H1 (cell line): Measurements from ENCODE around the gene RPL18A. TPM values are rescaled to one million over a fixed set of nuclear protein-coding genes. Genes with fewer than 3 reads are reported as not detected.

Experiments
- CHD2 ChIP-seq: IDR thresholded peaks from 2 replicates; pipeline ENCODE4 v1.6.1; 2012; ENCODE audit warnings: low read length, improper control_type of control experiment
- FOSL1 ChIP-seq: IDR thresholded peaks from 2 replicates; pipeline ENCODE4 v1.6.1; 2011; ENCODE audit warnings: mild to moderate bottlenecking, low read depth, low read length, moderate library complexity; ENCODE audit not compliant: insufficient read depth
- HDAC6 ChIP-seq: IDR thresholded peaks from one replicate; pipeline ENCODE4 v1.7.1; 2012; ENCODE audit warnings: low read depth, mild to moderate bottlenecking, inconsistent platforms, low read length, moderate library complexity
- MAFK ChIP-seq: IDR thresholded peaks from 2 replicates; pipeline ENCODE4 v1.6.1; 2012; ENCODE audit warnings: low read depth, mild to moderate bottlenecking, improper control_type of control experiment, low read length
- POU5F1 ChIP-seq: IDR thresholded peaks from 2 replicates; pipeline ENCODE4 v1.6.1; 2011; ENCODE audit warnings: low read depth, mild to moderate bottlenecking, low read length, moderate library complexity
- polyA plus RNA-seq, 7 experiments: library from polyadenylated mRNA; depleted of rRNA in 3 of 7; stranded (reverse) in 5 of 7; unstranded in 2 of 7; fragments of >200 nt in 5 of 7; fragments of 200-250 nt in 2 of 7; gene quantifications; 1 replicate in 5 of 7; 2 replicates in 1 of 7; 4 replicates in 1 of 7; pipeline versions ENCODE4 v1.2.1 to v1.2.3, GENCODE V29; 2011 to 2013; ENCODE audit warnings: missing spikeins in 2 of 7, mixed read lengths in 2 of 7
- total RNA-seq: library from RNA; stranded (reverse); fragmentation: NEBNext Ultra II Directional; extraction: Animal tissue kit (Norgen Biotek cat#: 25700); gene quantifications from 2 replicates; pipeline ENCODE4 v1.2.1, GENCODE V29; 2021

Gene RPL18A
- total and polyA plus RNA-seq, 2 of the 8 experiments (the other 6 are each of a cell fraction or from before 2014, with no cell fraction given), result 2,749 to 3,938 TPM

GRCh38 chr19:17893766-17894165 lies 34.1 kb downstream of the RPL18A start (continued):
- no peak for TF ChIP-seq MAFK
- TF ChIP-seq CHD2, result no peak
- no peak for TF ChIP-seq HDAC6
- no peak for TF ChIP-seq POU5F1
- no peak for TF ChIP-seq FOSL1
